Umbilical cord (tissue), 2 donors: ENCODE measurements around the gene IL6R. TPM values are rescaled to one million over a fixed set of nuclear protein-coding genes. Genes with fewer than 3 reads are reported as not detected.
"Not testable (repeated sequence)": the region's sequence is repeated elsewhere in the genome, so short reads cannot be mapped to it uniquely, and the experiment has no call there.

Experiments
- DNase-seq: peaks from one replicate; pipeline ENCODE4 v3.0.0-alpha.2; 2015; ENCODE audit warnings: low spot score
- total RNA-seq: library from RNA; depleted of rRNA; stranded (reverse); fragments of >200 nt; gene quantifications from one replicate; pipeline ENCODE4 v1.2.3, GENCODE V29; 2014; ENCODE audit warnings: low replicate concordance; ENCODE audit not compliant: insufficient read depth

IL6R gene
- total RNA-seq, 1 donor from 2014 or later = 14.7 TPM

DNA sequence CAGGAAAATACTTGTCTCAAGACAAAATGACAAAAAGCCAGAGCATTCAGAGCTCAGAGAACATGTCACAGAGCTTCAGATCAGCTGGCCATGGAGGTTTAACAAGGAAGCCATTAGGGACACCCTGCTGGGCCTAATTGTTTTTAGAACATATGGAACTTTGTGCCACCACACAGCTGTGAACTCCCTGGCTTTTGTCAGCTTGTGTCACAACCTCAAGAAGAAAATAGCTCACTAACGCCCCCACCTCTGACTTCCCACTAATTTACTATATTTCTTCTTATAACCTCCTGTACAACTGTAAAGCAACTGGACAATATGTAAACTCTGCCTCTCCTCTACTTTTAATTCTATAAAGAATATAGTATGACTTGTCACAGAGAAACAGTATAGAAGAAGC lies 75.9 kb downstream of the IL6R start:
- DNase-seq = no peak

DNA sequence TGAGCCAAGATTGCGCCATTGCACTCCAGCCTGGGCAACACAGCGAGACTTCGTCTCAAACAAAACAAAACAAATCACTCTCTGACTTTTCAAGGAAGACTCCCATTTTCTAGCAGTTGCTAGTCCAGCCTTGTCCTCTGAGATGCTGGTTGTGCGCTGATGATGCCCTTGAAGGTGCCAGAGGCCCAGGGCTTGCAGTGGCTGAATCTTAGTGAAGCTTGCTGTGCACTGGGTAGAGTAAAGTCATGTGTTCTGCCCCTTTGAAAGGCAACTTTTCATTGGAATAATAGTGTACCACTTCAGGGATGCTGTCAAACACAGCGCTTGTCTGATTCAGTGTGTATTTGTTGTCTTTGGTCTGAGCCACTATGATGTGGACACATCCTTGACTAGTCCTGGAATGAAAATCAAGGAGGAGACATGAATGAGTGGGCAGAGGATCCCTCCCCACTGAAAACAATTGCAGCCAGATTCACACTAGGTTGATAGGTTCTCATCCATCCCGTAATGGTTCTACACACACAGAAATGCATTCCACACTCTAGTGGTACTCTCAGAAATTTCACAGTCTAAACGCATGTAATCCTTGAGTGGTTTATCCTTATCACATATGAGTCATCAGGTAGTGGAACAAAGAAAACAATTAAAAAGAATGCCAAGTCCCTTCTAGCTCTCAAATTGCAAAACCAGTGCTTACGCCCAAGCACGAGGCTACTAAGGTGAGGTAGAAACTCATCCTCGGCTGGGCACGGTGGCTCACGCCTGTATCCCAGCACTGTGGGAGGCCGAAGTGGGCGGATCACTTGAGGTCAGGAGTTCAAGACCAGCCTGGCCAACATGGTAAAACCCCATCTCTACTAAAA lies 79.0 kb downstream of the IL6R start:
- no peak for DNase-seq

- peak; percentile 66 for DNase-seq
Observed at GRCh38 chr1:154485106-154485505, 80.0 kb downstream of the IL6R start.

GRCh38 chr1:154485910-154486496 lies 80.9 kb downstream of the IL6R start:
- DNase-seq = no peak

DNA sequence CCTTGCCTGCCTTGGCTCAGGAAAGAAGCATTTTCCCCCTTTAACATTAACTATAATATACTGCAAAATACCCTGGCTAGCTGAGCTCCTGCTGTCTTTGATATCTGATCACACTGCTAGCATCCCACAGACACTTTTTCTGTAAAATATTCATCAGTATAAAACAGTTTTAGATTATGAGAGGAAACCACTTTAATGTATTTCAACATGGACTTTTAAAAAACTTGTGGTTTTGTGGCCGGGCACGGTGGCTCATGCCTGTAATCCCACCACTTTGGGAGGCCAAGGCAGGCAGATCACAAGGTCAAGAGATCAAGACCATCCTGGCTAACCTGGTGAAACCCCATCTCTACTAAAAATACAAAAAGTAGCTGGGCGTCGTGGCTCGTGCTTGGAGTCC lies 81.6 kb downstream of the IL6R start:
- DNase-seq = not testable (repeated sequence)

DNA sequence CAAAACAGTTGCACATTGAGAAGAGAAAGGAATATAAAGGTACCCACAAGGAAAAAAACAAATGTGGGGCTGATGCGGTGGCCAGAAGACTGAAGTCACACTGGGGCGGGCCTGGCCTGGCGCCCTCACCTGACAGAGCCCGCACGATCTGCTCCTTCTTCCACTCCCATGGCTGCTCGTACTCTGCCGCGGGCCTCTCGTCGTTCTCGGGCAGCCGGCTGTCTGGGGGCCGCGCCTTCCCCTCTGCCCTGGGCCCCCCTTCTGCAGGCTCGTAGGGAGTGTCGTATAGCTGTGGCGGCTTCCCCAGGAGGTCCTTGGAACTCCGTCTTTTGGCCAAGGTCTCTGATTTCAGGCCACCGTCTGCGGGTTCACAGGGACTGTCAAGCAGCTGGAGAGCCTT lies 83.8 kb downstream of the IL6R start:
- no peak for DNase-seq

DNA sequence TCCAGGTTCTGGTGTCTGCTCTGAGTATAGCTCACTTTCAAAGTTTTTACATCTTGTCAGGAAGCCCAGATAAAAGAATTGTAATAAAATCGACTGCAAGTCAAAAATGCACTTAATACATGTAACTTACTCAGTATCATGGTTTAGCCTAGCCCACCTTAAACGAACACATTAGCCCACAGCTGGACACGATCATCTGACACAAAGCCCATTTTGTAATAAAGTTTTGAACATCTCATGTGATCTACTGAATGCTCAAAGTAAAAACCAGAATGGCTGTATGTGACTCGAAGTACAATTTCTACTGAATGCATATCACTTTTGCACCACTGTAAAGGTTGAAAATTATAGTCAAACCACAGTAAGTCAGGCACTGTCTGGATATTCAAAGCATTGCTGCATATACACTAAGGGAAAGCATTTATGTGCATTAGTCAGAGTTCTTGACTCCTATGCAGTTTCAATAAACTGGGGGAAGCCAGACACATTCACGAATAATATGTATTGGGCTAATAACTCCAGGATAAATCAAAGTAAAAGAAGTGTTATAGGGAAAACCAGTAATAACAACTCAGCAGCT lies 84.6 kb downstream of the IL6R start:
- DNase-seq = no peak

GRCh38 chr1:154490317-154490716 lies 85.2 kb downstream of the IL6R start:
- no peak for DNase-seq

GRCh38 chr1:154492115-154492514 lies 87.0 kb downstream of the IL6R start:
- no peak for DNase-seq

- peak; percentile 61 for DNase-seq
Observed at GRCh38 chr1:154493276-154493675, 88.1 kb downstream of the IL6R start.

DNA sequence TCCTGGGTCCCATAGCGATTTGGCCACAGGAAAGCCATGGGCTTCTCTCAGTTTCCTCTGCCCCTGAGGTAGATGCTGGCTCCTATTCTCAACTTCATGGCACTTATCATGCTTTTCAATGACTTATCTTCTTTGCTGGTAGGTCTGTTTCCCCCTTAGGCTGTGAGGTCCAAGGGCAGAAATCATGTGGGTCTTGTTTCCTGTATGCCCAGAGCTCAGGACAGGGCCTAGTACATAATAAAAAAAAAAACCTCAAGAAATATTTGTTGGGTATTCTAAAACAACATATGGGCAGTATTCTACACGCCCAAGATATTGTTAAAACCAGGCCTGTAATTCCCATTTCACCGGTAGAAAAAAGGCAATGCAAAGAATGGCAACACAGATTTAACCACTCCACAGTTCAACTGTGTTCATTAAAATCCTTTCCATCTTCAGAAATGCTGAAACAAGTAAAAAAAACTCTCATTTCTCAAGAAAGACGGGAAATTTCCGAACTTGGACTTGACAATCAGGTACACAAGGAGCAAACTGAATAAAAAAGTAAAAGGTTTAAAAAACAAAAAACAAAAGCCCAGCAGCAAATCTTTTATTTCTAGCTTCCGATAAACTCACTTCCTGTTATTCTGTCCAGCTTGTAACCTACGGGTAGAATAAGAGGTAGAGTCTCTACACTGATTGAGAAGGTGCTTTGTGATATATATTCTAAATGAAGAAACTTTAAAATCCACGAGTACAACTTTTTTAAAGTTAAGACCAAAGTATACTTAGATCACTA lies 90.5 kb downstream of the IL6R start:
- DNase-seq = no peak

DNA sequence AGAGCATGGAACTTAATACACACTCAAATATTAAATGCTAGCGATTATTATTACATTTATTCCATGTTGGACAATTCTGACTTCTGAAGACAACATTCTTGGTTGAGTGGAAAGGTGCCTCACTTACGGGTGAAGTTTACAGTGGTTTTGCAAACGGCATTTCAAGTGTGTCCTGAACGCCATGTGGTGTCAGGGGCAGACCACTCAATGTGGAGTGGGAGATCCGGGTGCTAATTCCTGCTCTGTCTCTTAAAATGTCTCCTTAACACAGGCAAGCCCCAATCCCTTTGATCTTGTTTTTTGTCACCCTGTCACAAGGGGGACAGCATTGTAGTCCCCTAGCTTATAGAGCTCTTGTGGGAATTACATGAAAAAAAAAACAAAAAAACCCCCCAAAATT lies 91.2 kb downstream of the IL6R start:
- DNase-seq = no peak

DNA sequence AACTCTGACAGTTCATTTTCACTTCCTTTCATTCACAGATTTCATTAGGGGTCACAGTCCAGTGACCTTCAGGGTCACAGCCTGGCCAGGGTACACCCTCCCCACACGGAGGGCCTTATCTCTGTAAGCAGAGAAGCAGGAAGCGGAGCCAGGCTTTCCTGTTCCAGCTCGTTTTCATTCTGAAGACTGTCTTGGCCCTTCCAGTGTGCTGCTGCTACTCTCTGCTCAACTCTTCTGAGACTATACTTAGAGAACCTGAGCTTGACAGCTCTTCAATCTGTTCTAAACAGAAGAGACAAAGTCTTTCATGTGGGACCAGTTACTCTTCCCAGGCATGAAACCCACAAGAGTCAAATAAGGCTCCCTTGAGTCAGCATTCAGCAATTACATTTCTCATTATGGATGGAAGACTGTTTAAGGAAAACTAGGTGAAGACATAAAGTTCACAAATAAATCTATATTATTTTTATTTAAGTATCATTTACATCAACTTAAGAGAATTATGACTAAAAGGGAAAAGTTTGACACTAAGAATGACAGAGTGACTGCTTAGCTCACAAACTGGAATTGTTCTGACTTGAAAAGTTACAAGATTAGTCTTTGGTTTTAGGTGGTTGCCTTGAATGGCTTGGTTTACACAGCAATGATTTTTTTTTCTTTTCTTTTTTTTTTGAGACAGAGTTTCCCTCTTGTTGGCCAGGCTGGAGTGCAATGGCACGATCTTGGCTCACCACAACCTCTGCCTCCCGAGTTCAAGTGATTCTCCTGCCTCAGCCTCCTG lies 92.1 kb downstream of the IL6R start:
- peak; percentile 43 for DNase-seq

DNA sequence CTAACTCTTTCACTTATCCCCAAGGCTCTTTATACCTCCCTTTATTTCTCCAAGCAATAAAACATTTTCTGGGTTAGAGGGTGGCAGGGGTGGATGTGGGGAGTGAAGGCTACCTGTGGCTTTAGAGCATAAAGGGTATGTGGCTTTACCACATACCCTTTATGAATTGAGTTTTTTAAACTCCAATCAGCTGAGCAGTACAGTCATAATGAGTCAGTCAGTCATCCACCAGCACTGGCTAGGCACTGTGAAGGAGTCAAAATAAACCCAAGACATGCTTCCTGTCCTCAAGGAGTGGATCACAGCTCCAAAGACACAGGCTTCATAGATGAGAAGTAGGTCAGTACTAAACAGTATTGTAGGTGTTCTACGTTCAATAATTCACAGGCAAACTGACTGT lies 94.3 kb downstream of the IL6R start:
- DNase-seq = no peak

DNA sequence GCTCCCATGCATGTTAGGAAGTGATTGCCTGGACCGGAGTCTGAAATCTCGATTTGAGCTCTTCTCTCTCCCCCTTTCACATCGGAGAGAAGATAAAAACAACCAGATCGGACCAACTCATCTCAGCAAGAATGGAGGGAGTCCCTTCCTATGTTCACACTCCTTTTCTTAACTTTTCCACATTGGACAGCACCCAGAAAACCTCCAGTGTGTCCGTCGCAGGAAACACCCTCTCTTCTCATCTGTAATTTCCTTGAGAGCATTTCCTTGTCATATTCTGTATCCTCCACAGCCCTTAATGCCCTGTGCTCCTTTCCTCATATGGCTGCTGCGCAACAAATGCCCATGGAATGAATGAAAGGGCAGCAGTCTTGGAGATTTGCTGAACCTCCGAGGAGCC lies 95.4 kb downstream of the IL6R start:
- DNase-seq = no peak

GRCh38 chr1:154501423-154502065 lies 96.4 kb downstream of the IL6R start:
- DNase-seq = no peak

DNA sequence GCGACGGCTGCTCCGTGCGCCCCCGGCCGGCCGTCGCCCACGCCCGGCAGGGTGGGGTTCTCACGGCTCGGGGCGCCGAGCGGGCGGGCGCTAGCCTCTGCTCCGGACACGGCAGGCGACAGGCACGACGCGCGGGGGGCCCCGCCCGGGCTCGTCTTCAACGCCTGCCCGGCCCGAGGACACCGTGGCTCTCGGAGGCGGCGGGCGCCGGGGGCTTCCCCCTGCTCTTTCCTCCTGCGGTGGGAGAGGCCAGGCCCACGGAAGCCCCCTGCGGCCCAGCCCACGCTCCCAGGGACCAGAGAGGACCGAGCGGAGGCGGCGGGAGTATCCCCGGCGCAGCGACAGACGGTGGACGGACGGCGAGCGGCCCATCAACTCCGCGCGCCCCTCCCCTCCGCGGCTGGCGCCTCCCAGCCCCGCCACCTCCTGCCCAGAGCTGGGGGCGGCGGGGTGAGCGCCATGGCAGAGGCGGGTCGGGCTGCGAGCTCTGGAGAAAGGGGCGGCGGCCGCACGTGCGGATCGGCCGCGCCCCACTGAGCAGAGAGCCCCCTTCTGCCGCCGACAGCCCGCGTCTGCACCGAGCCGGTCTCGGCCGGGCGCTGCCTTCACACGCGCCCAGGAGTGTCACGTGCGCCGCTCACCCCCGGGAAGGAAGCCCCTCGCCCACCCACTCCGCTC lies 97.1 kb downstream of the IL6R start, which contains the start of the genes SHE and TDRD10:
Gene SHE, minus strand, starts transcription at position 347 of the 678 bp plus-strand sequence. CDS start 386 bp downstream, outside the sequence.
Gene TDRD10, plus strand, starts transcription at position 154 of the 678 bp plus-strand sequence. CDS start 4,685 bp downstream, outside the sequence.
- no peak for DNase-seq

- no peak for DNase-seq
Observed at GRCh38 chr1:154502744-154503115, 97.6 kb downstream of the IL6R start.

GRCh38 chr1:154503898-154504297 lies 98.8 kb downstream of the IL6R start:
- DNase-seq = no peak

DNA sequence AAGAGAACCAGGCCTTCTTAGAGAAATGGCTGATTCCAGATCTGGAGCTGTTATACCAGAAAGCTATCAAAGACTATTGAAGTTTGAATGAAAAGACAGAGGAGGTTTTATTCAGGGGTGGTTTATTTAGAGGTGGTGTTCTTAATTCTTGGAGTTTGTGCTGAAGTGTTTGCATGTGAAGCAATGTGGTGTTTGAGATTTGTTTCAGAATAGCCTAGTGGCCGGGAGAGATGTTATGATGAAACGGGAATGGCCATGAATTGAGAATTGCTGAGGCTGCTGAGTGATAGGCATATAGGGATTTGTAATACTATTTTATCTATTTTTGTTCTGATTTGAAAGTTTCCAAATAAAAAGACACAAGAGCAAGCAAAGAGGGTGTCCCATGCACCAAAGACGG lies 107.6 kb downstream of the IL6R start:
- no peak for DNase-seq
